ENCODE results near the gene PBXIP1.
A peak's percentile ranks its signal among the peaks of the same experiment; 100 is the strongest.

DNA sequence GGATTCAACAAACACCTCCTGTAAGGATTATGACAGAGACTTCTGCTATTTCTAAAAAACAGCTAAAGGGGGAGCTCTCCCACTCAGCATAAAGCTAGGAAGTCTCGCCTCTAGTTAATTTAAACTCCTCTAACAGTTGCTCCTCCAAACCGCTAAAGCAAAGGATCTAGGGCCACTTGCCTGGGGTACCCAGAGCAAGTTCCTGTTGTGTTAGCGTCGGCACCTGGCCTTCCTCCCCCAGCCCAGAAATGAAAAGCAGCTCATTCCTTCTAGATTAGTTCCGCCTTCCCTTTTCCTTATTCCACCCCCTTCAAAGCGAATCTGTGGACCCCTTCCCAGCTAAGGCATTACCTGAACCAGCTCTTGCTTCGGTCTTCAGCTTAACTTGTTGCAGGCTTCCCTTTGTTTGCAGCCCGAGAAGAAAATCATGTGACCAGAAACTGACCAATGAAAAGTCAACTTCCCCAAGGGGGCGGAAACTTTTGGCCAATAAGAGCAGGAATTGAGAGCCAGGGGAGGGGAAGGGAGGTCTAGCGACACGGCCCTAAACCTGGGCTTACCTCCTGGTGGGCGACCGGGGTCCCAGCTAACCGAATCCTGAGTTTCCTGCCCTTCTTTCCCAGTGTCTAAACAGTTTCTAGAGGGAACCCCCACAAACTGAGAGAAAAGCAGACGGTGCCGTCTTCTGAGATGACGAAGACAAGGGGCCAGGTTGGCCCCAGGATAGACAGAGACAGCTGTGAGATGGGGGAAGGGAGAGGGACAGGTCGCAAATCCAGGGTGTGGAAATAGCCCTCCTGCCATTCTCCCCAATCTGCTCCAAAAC, at the start of gene PBXIP1:
- peak; percentile 22; the same call in 1 of the 2 replicates for TF ChIP-seq FOXA3 (CRISPR knock-in tag; IDR thresholded peaks at IDR 0.05)
- 0 out of 2 replicates have a peak, but pooled peaks have one; percentile 13 for TF ChIP-seq RAD21 (CRISPR knock-in tag; IDR thresholded peaks at IDR 0.05)
- TF ChIP-seq RBM22 (optimal IDR thresholded peaks at IDR 0.05; ENCODE audit: low read length) = no peak
- 0 out of 2 replicates have a peak, but pooled peaks have one; percentile 1 for TF ChIP-seq CTCF (CRISPR knock-in tag; IDR thresholded peaks at IDR 0.05)
- TF ChIP-seq GMEB1 (CRISPR knock-in tag; IDR thresholded peaks at IDR 0.05; ENCODE audit: borderline replicate concordance) = no peak
- no peak for TF ChIP-seq ISL2 (CRISPR knock-in tag; IDR thresholded peaks at IDR 0.05)
- TF ChIP-seq PRPF4 (IDR thresholded peaks at IDR 0.05; ENCODE audit: low read depth, low read length, poor library complexity, severe bottlenecking) = no peak
- no peak for TF ChIP-seq ZNF776 (CRISPR knock-in tag; IDR thresholded peaks at IDR 0.05)
- TF ChIP-seq SRSF9 (IDR thresholded peaks at IDR 0.05; ENCODE audit: borderline replicate concordance, insufficient read depth, low read depth, low read length, poor library complexity, severe bottlenecking) = no peak
- TF ChIP-seq NR3C1 (CRISPR knock-in tag; IDR thresholded peaks at IDR 0.05) = no peak
- TF ChIP-seq, protein P1, sequence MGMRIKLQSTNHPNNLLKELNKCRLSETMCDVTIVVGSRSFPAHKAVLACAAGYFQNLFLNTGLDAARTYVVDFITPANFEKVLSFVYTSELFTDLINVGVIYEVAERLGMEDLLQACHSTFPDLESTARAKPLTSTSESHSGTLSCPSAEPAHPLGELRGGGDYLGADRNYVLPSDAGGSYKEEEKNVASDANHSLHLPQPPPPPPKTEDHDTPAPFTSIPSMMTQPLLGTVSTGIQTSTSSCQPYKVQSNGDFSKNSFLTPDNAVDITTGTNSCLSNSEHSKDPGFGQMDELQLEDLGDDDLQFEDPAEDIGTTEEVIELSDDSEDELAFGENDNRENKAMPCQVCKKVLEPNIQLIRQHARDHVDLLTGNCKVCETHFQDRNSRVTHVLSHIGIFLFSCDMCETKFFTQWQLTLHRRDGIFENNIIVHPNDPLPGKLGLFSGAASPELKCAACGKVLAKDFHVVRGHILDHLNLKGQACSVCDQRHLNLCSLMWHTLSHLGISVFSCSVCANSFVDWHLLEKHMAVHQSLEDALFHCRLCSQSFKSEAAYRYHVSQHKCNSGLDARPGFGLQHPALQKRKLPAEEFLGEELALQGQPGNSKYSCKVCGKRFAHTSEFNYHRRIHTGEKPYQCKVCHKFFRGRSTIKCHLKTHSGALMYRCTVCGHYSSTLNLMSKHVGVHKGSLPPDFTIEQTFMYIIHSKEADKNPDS (CRISPR knock-in tag; IDR thresholded peaks at IDR 0.05) = no peak
- TF ChIP-seq ISX (CRISPR knock-in tag; conservative IDR thresholded peaks at IDR 0.05) = no peak
- TF ChIP-seq ATF3 (CRISPR knock-in tag; IDR thresholded peaks at IDR 0.05) = no peak
- TF ChIP-seq CREB3 (CRISPR knock-in tag; IDR thresholded peaks at IDR 0.05) = no peak
